SK-N-SH treated with all-trans-retinoic acid at 6 μM for 48 hours (cell line): ENCODE measurements around the gene ARVCF.

ENCODE experiments used
- RARB ChIP-seq: fragments of 250-450 bp; sonication (Bioruptor Pico); IDR thresholded peaks from 2 replicates; pipeline ENCODE4 v1.8.0; 2021; ENCODE audit warnings: mild to moderate bottlenecking, moderate library complexity
- TF ChIP-seq, protein P1 (sequence below): fragments of 250-450 bp; sonication (Bioruptor Pico); IDR thresholded peaks from 2 replicates; pipeline ENCODE4 v1.8.0; 2020; ENCODE audit warnings: mild to moderate bottlenecking, moderate library complexity, borderline replicate concordance
- TF ChIP-seq, protein P2 (sequence below): fragments of 250-450 bp; sonication (Bioruptor Pico); IDR thresholded peaks from 2 replicates; pipeline ENCODE4 v1.5.1; 2021; ENCODE audit warnings: mild to moderate bottlenecking, moderate library complexity

DNA sequence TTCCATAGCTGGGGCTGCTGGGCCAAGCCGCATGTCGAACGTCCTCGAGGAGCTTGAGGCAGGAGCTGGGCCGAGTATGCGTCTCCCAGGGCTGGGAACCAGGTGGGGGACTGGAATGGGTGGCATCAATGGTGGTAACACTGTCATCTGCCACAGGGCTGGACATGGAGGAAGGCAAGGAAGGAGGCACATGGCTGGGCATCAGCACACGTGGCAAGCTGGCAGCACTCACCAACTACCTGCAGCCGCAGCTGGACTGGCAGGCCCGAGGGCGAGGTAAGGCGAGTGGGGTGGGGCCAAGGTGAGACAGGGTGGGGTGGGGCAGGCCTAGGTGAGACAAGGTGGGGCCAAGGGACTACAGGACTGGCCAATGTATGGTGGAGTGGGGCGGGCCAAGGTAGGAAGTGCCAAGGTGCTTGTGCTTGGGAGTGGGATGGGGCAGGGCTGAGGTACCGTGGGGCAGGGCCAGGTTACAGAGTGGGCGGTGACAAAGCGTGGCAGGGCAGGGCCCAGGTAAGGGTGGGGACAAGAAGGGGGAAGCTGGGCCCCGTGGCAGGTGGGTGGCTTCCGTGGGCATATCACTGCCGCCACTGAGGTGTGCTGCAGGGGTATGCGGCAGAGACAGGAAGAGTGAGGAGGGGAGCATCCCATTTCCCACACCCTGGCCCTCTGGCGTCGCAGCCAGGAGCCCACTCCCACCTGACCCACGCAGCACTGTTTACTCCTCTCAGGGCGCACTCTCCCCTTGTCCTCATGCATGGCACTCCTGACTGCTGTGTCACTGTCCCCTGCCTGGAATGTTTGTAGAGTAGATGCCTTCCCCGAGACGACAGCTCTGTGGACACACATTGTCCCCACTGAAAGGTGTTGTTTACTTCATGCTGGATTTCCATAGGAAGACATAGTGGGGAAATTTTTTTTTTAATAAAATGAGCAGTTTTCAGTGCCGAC lies 36.0 kb upstream of the ARVCF start:
- TF ChIP-seq, protein P1, sequence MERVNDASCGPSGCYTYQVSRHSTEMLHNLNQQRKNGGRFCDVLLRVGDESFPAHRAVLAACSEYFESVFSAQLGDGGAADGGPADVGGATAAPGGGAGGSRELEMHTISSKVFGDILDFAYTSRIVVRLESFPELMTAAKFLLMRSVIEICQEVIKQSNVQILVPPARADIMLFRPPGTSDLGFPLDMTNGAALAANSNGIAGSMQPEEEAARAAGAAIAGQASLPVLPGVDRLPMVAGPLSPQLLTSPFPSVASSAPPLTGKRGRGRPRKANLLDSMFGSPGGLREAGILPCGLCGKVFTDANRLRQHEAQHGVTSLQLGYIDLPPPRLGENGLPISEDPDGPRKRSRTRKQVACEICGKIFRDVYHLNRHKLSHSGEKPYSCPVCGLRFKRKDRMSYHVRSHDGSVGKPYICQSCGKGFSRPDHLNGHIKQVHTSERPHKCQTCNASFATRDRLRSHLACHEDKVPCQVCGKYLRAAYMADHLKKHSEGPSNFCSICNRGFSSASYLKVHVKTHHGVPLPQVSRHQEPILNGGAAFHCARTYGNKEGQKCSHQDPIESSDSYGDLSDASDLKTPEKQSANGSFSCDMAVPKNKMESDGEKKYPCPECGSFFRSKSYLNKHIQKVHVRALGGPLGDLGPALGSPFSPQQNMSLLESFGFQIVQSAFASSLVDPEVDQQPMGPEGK (CRISPR knock-in tag), result no peak
- TF ChIP-seq, protein P2, sequence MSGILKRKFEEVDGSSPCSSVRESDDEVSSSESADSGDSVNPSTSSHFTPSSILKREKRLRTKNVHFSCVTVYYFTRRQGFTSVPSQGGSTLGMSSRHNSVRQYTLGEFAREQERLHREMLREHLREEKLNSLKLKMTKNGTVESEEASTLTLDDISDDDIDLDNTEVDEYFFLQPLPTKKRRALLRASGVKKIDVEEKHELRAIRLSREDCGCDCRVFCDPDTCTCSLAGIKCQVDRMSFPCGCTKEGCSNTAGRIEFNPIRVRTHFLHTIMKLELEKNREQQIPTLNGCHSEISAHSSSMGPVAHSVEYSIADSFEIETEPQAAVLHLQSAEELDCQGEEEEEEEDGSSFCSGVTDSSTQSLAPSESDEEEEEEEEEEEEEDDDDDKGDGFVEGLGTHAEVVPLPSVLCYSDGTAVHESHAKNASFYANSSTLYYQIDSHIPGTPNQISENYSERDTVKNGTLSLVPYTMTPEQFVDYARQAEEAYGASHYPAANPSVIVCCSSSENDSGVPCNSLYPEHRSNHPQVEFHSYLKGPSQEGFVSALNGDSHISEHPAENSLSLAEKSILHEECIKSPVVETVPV (CRISPR knock-in tag), result no peak
- no peak for TF ChIP-seq RARB (CRISPR knock-in tag)
